ENCODE data around the gene MYRIP.

MYRIP gene

DNA sequence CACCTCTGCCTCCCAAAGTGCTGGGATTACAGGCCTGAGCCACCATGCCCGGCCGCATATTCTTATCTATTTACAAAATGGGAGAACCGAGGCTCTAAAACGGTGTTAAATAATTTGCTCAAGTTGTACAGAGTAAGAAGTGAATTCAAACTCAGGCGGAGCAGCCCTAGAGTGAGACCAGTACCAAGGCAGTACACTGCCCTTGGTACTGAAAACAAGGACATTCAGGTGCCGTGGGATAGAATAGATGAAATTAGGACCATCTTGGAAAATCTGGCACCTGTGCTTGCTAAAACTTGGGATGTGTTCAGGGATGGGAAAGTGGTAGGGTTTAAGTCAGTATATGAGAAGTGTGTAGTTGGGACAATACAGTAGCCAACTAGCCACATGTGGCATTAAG lies 100.7 kb downstream of the MYRIP start:
- no peak for DNase-seq

DNA sequence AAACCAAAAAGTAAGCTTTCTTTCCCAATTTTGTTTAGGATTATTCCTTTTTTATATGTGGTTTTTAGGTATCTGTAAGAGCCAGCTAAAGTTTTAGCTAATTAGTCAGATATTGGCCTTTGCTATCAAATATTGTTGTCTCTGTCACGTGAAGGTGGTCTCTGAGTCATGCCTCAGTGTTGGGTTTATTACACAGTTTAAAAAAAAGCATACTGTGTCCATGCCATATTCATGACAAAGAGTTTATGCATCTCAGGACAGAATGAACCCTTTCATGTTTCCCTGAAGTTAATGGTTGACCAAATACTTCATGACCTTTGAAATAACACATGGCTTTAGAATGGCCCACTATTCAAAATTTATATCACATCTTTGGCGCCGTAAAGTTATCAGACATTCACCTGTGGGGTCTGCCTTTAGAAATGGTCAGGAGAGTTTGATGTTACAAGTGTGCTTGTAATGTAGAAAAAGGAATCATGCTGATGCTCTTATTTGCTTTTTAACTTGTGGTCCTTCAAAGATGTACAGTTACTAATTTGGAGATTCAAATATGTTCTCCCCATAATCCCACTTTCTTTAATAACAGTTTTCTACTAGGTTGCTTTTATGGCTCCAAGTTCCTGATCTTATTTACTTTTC lies 101.5 kb downstream of the MYRIP start:
- no peak for DNase-seq

GRCh38 chr3:39911465-39912309 lies 102.3 kb downstream of the MYRIP start:
- no peak for DNase-seq

DNA sequence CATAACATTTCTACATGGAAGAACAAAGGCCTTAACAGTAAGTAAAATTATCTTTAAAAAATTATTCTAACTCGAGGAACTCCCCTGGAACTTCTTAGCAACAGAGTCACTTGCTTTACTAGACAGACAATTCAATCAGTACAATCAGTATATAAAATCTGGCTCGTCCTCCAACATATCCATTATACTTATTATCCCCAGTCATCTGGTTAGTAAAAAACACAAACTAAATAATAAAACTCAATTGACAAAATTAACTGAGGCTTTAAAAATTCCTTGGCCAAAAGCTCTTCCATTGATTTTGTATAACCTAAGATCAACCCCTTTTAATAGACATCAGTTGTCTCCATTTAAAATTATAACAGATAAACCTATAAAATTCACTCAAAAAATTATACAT lies 105.6 kb downstream of the MYRIP start:
- no peak for DNase-seq

DNA sequence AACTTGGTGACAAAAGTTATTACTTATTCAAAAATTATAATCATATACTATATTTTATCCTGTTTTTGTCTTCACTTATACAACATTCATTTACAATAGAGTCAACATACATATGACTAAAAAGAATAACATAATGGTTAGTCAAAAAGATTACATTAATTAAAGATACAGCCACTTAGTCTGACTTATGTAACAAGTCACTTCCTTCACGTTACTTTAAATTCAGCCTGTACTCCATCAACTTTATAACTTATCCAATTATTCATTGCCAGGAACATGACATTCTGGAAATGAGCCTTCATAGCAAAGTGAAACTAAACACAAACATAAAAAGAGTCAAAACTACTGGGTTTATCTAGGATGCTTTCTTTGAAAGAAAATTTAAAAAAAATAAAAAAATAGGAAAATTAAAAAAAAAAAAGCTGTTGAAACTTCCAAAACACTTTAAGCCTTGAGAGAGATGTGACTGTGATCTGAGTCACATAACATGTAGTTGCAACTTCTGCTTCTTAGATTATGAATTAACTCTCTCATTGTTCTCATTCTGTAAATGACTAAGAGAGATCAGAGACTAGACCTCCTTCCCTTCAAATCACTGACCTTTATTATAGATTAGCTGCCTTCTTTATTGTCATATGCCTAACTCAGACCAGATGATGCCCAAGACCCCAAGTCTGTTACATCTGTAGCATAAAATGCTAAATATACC lies 107.8 kb downstream of the MYRIP start:
- no peak for DNase-seq

DNA sequence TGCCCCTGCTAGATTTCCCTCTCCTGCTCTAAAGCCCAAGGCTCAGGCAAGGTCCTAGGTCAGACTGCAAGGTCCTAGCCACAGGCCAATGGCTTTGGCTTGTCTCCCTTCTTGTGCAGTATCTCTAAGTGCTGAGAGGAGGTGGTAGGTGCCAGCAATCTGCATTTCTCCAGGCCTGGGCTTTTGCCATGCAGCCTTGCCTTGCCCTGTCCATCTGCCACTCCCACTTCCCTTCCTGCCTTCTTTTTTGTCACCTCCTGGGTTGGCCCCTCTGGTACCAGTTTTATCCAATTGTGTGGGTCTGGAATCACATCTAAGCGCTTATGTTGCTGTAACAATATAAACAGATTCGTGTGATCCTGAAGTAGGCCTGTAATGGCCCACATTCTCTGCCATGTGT lies 109.9 kb downstream of the MYRIP start:
- no peak for DNase-seq

DNA sequence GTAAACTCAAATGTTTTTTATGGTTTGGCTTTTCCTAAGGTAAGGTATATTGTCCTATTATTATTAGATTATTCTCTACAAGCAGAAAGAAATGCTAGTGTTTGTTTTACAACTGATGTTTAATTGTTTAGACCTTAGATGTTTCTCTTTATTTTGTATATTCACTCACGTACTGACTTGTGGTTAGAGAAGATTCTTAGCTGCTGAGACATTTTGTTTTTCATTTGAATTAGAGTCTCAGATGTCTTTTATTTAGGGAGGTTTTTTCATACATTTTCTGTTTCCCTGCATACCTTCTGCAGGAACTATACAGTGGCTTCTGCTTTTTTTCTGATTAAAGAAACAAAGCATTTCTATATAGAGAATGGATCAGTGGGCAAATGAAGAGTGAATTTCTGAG lies 110.9 kb downstream of the MYRIP start:
- DNase-seq, result no peak

DNA sequence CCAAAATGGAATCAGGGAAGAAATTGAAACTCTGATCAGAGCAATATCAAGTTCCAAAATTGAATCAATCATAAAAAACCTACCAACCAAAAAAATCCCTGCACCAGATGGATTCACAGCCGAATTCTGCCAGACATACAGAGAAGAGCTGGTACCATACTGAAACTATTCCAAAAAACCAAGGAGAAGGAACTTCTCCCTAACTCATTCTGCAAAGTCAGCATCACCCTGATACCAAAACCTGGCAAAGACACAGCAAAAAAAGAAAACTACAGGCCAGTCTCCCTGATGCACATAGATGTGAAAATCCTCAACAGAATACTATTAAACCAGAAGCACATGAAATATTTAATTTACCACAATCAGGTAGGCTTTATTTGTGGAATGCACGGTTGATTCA lies 118.1 kb downstream of the MYRIP start:
- DNase-seq, result no peak

GRCh38 chr3:39933986-39934693 lies 124.7 kb downstream of the MYRIP start:
- DNase-seq, result no peak

DNA sequence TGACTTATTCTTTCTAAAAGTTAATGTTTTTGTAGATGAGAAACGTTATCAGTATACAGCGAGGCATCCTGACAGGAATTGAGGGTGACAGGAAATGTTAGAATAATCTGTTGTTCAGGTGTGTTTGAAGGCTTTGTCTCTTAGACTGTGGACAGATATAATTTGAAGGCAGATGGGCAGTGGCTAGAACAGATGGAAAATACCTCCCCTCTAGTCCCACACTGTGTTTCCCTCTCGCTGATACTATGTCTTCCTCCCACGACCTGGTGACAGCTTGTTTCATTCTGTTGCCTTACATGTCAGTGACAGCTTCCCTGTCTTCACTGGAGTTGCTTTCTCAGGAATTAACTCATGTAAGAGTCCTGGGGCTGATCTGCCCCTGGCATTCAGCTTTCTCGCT lies 125.3 kb downstream of the MYRIP start:
- DNase-seq, result no peak

- DNase-seq, result no peak
Observed at GRCh38 chr3:39935261-39935660, 125.9 kb downstream of the MYRIP start.

DNA sequence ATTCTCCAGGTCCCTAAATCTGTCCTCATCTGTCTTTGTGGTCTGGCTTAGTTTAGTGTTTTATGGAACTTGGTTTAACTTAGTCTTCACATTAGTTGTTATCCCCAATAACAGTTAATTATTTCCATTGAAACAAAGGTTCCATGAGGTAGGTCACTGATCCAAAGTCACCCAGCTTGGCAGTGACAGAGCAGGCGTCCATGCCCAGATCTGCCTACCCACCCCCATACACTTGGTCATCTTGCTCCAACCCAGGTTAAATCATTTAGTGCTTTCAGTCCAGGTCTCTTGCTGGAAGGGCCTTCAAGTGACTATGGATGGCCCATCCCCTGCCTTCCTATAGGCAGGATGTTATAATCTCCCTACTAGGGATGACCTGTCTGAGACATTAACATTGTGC lies 127.4 kb downstream of the MYRIP start:
- no peak for DNase-seq

GRCh38 chr3:39937315-39937714 lies 127.9 kb downstream of the MYRIP start:
- DNase-seq, result no peak

DNA sequence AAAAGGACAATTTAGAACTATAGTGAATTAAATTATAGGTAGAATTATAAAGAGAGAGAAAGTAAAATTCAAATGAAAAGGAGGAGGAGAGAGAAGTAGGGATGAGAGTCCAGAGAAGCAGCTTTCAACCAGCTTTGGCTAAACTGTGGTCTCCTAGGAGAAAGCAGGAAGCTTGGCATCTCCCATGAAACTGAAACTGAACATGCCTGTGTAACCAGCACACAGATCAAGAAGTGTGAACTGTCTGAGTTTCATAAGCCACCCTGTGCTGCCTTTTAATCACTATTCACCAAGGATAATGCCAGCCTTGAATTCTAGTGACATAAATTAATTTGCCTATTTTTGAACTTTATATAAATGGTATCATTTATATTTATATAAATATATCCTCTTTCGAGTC lies 128.5 kb downstream of the MYRIP start:
- no peak for DNase-seq

GRCh38 chr3:39941931-39942330 lies 132.5 kb downstream of the MYRIP start:
- DNase-seq, result peak; percentile 16

DNA sequence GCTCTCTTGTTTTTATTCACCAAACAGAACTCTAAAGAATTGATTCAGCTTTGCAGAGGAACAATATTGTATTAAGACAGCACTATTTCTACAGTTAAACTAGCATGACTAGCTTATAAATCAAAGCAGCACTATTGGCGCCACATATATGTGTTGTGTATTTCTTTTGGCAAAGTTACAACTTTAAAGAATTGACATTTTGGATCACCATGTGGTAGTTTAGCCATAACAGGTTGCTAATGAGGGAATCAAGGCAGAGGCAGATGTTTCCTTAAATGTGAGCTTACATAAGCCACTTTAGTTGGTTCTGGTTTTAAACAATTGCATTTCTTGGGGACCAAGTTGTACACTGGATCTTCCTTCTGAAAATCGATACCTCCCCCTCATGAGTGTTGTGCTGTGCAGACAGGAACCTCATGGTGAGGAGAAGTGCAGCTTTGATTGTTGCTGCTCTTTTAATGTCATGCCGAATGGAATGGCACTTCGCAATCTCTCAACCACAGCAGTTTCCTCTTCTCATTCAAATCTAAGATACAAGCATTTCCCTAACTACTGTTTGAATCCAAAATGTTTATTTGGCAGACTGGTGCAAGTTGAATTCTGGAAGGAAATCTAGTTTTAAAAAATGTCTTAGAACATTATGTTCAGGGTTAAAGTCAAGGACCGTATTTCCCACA lies 151.2 kb downstream of the MYRIP start:
- no peak for DNase-seq

- no peak for DNase-seq
Observed at GRCh38 chr3:39961230-39961629, 151.8 kb downstream of the MYRIP start.

DNA sequence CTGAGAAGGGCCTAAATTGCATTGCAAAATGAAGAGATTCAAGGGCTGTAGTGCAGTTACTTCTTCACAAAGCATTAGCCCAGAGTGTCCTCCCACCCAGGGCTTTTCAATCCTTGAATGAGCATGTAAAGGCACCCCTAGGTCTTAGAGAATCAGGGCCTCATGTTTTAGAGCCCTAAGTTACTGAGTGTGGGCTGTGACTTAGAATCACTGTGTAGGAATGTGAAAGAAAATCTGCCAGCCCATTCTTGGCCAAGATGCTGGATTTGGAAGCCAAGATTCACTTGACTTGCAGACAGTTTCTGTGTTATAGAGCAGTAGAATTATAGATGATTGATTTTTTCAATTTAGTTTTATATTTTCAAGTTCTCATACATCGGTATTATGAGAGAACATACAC lies 153.2 kb downstream of the MYRIP start:
- no peak for DNase-seq

- DNase-seq, result no peak
Observed at GRCh38 chr3:39965461-39965860, 156.1 kb downstream of the MYRIP start.

DNA sequence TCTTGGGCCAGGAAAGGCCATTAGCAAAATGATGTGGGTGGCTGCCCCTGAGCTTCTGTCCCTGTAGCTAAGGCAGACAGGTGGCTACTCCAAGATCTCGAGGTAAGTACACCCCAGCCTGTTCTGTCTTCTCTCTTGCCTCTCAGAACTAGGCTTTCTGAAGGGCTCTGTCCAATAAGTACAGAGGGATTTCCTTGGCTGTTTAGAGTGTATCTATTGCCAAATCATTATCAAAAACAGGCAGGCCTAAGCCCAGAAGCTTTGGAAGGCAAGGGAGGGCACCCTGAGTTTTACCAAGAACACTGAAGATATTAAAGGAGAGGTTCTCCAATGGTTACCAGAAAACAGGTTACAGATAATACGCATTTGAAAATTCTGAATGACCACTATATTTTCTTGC lies 156.6 kb downstream of the MYRIP start:
- no peak for DNase-seq

GRCh38 chr3:39970982-39971381 lies 161.6 kb downstream of the MYRIP start:
- no peak for DNase-seq

DNA sequence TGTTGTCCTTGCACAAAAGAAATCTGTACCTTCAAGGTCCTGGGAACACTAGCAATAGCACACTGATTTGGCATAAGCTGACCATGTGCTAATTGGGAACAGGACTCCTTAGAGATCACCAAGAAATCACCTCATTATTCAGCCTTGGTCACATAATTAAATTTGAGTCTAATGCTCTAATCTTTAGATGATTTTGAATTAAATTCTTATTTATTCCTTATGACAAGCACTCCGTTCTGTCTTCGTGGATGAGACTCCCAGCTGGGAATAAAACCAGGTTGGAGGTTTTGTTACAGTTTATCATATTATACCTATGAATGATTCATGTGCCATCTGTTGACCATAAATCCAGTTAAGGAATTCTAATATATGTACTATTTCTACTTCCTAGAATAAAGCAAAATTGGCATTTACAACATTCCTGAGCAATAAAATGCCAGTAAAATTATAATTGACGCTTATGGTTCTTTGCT lies 162.2 kb downstream of the MYRIP start:
- no peak for DNase-seq

- no peak for DNase-seq
Observed at GRCh38 chr3:39972508-39972907, 163.1 kb downstream of the MYRIP start.
